Peyer's patch (tissue), 4 donors: ENCODE results near the gene FAF2.

Source experiments
- CTCF ChIP-seq, 6 experiments: fragments of 450-650 bp in 4 of 6; fragments of 200-600 bp in 2 of 6; sonication (generic) in 1 of 6; IDR thresholded peaks; one replicate each; pipeline ENCODE4 v1.5.1; 2017 to 2019; ENCODE audit warnings: antibody characterized with exemption in 6 of 6, mild to moderate bottlenecking in 3 of 6, moderate library complexity in 1 of 6
- POLR2A ChIP-seq, 2 donors: fragments of 450-650 bp; IDR thresholded peaks; one replicate each; pipeline ENCODE4 v1.5.1; 2017; ENCODE audit warnings: antibody characterized with exemption in 2 of 2, mild to moderate bottlenecking in 2 of 2, moderate library complexity in 2 of 2

- TF ChIP-seq CTCF (IDR thresholded peaks at IDR 0.05) (peak in 3 of 6 experiments; percentile 45 to 51 (median 51)), POLR2A (IDR thresholded peaks at IDR 0.05) (no peak)
These were observed 42.3 kb upstream of the FAF2 start for GRCh38 chr5:176405656-176406435.
